Activated naive CD4-positive, alpha-beta T cell treated with anti-CD3 and anti-CD28 coated beads for 36 hours (primary cell): ENCODE measurements around the gene PHLDA1. TPM values are rescaled to one million over a fixed set of nuclear protein-coding genes. Genes with fewer than 3 reads are reported as not detected.

Experiments used
- CTCF ChIA-PET: fragments of 350-600 bp; sonication (Branson Sonifier 250); formaldehyde crosslinking; loops from one replicate; lab custom pipeline; 2021; ENCODE audit warnings: antibody characterized with exemption; lab: Charles Lee
- DNase-seq: peaks from one replicate; pipeline ENCODE4 v3.0.0-alpha.2; 2020
- H3K27ac Mint-ChIP-seq: one replicate; pipeline ENCODE4 v1.8.0; 2021; ENCODE audit warnings: mild to moderate bottlenecking, mixed read lengths
- H3K27me3 Mint-ChIP-seq: one replicate; pipeline ENCODE4 v1.8.0; 2021; ENCODE audit warnings: low read depth, mixed read lengths
- H3K36me3 Mint-ChIP-seq: one replicate; pipeline ENCODE4 v1.8.0; 2021; ENCODE audit warnings: low read depth, mixed read lengths
- H3K4me1 Mint-ChIP-seq: one replicate; pipeline ENCODE4 v1.8.0; 2021; ENCODE audit warnings: low read depth, mixed read lengths
- H3K4me3 Mint-ChIP-seq: one replicate; pipeline ENCODE4 v1.8.0; 2021; ENCODE audit warnings: mild to moderate bottlenecking, moderate library complexity, mixed read lengths
- H3K9me3 Mint-ChIP-seq: one replicate; pipeline ENCODE4 v1.8.0; 2021; ENCODE audit warnings: mixed read lengths
- intact Hi-C: fragments of 100-400 bp; cut with micrococcal nuclease; formaldehyde crosslinking; loops from one replicate; pipeline ENCODE4 v1.15.1; 2023
- total RNA-seq, 2 experiments: library from RNA; stranded (reverse); gene quantifications; one replicate each; pipeline ENCODE4 v1.2.3, GENCODE V29; 2021

Gene PHLDA1
- total RNA-seq, 2 experiments from 2014 or later, result 2.7 to 2.8 TPM

GRCh38 chr12:76035045-76035444 is 3.5 kb upstream of the PHLDA1 start:
- Mint-ChIP-seq H3K9me3 (no peaks in the 10 kb centered on the region), H3K4me1 (peaks cover 25% of the 10 kb centered on the region), H3K27me3 (no peaks in the 10 kb centered on the region), H3K36me3 (no peaks in the 10 kb centered on the region), H3K27ac (no peak overlapping the region), H3K4me3 (no peak overlapping the region)
- intact Hi-C loops, result loop anchor here (5.0 kb wide), 1 partner anchor 458 kb away; no protein-coding TSS in a partner anchor
- CTCF ChIA-PET, result interaction anchor here (0.9 to 2.6 kb wide), 5 partner anchors 101 to 550 kb away, joined by 3 to 15 read pairs (median 7); no protein-coding TSS in a partner anchor
- no peak for DNase-seq

DNA sequence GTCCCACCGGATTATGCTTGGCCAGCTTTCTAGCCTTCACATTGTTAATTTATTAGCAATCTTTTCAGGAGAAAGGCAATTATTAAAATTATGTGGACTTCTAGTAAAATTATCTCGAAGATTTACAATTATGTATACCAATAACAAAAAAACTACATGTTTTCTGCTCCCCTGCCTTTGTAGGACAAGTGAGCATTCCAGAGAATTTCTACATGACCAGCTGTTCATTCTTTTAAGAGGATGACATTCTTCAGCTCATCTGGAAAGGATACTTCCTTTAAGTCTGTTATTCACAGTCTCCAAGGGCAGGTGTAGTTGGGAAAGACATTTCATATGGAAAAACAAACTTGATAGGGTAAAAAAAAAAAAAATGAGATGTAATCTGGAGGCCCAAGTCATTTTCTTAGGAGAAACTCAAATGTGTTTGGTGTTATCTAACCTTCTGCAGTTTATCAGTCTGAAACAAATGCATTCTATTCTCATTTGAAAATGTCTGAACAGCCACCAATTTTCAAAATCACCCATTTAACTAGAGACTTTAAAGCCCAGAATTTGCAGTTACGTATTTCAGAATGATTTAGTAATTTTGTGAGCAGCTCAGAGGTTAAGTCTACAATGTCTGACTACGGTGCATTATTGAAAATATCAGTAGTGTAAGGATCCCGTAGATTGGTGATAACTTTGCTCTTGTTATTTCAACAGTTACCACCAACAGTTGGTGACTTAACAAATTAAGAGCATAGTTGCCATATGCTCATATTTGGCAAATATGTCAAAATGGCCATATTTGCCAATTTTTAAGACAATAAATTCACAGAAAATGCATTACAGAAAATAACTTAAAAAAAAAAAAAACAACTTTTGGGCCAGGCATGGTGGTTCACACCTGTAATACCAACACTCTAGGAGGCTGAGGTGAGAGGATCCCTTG is 1.8 kb upstream of the PHLDA1 start:
- Mint-ChIP-seq H3K9me3 (no peaks in the 10 kb centered on the region), H3K4me1 (peaks cover 36% of the 10 kb centered on the region), H3K4me3 (no peak overlapping the region), H3K27ac (no peak overlapping the region), H3K27me3 (no peaks in the 10 kb centered on the region), H3K36me3 (peaks cover 5% of the 10 kb centered on the region)
- intact Hi-C loops, result loop anchor here (5.0 kb wide), 2 partner anchors 391 to 1346 kb away; no protein-coding TSS in a partner anchor
- CTCF ChIA-PET, result interaction anchor here (0.6 to 2.6 kb wide), 11 partner anchors 13 to 553 kb away, joined by 3 to 15 read pairs (median 6); no protein-coding TSS in a partner anchor
- DNase-seq, result no peak

DNA sequence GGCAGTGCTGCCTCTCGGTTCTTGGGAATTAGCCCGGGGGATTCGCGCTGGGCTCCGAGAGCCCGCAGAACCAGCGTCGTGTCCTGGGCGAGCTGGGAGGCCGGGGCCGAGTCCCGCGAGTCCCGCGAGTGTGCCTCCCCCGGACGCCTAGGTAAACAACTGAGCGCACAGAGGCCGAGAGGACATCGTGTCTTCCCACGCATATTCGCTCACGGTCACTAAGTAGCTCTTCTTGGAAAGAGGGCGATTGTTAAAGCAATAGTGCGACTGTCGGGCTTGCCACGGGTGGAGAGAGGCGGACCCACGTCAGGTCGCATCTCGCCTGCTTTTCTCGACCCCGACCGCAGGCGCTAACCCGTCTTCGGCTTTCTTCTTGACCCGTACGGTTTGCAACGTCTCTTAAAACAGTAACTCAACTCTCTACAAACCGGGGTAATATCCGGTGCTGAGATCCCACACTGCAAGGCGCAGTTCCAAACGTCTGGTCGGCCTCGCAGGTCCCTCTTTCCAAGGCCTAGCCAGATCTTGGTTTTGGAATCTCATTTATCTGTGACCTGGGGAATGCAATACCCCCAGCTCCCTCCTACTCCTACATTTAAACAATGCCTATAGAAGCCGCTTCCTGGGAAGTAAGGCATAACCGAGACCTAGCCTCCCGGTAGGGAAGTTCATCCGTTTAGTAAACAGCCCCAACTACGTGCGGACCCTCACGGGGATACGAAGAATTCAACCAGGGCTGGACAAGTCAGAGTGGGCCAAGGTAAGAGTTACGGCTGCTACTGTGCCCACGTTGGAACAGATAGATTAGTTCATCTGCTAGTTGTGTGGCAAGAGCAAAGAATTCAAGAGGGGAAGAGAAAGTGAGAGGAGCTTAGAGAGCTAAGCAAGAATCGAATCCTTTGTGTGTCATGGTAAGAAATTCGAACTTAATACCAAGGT is 736 bp upstream of the PHLDA1 start:
- Mint-ChIP-seq H3K4me3 (peak overlapping the region; percentile 90), H3K27ac (peak overlapping the region; percentile 84), H3K27me3 (no peaks in the 10 kb centered on the region), H3K4me1 (peaks cover 30% of the 10 kb centered on the region), H3K9me3 (no peaks in the 10 kb centered on the region), H3K36me3 (peaks cover 5% of the 10 kb centered on the region)
- intact Hi-C loops, result loop anchor here (5.0 kb wide), 2 partner anchors 390 to 1345 kb away; no protein-coding TSS in a partner anchor
- CTCF ChIA-PET, result interaction anchor here (0.5 to 2.6 kb wide), 21 partner anchors 10 to 554 kb away, joined by 3 to 17 read pairs (median 4); no protein-coding TSS in a partner anchor
- DNase-seq, result peak; percentile 32

DNA sequence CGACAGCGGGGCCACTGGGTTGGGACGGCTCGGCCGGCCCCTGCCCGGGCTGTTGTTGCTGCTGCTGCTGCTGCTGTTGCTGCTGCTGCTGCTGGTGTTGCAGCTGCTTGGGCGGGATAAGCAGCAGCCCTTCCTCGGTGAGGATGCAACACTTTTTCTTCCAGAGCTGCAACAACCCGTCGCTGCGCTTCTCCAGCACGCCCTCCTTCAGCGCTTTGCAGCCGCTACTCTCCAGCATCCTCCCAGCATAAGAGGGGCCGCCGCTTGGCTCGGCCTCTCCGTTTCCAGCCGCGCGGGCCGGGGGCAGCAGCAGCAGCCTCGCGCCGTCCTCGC is 529 bp downstream of the PHLDA1 start:
- H3K9me3 Mint-ChIP-seq, result no peaks in the 10 kb centered on the region

DNA sequence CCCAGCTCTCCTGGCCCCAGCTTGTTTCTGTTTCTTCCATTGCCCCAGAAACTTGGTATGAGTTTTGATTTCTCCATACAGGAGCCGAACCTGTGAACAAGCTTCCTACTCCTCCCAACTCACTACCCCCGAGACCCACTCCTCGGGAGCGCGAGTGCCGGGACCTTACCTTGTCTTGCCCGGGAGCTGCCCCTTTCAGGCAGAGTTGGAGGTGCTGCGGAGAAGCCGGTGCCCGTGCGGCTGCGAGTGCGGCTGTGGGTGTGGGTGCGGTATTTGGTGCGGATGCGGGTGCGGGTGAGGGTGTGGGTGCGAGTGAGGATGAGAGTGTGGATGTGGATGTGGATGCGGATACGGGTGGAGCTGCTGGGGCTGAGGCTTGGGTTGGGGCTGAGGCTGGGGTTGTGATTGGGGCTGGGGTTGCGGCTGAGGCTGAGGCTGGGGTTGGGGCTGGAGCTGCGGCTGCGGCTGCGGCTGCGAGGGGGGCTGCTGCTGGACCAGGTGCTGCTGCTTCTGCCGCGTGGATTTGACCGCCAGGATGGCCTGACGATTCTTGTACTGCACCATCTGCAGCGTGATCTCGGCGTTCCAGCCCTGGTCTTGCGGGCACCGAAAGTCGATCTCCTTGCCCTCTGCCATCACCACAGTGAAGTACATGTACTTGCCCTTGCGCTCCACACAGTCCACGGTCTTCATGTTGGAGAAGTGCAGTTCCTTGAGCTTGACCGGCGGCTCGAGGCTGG is 1.1 kb downstream of the PHLDA1 start:
- Mint-ChIP-seq H3K4me3 (peak overlapping the region; percentile 90), H3K36me3 (peaks cover 6% of the 10 kb centered on the region), H3K9me3 (no peaks in the 10 kb centered on the region), H3K4me1 (peaks cover 36% of the 10 kb centered on the region), H3K27ac (peak overlapping the region; percentile 91), H3K27me3 (peaks cover 3% of the 10 kb centered on the region)
- CTCF ChIA-PET, result interaction anchor here (0.6 to 2.6 kb wide), 14 partner anchors 8 to 551 kb away, joined by 3 to 17 read pairs (median 5); no protein-coding TSS in a partner anchor
- intact Hi-C loops, result loop anchor here (1.0 to 5.0 kb wide), 20 partner anchors 10 to 1343 kb away; partner anchors contain the start of genes GLIPR1, GLIPR1L1, GLIPR1L2 and KRR1
- DNase-seq, result peak; percentile 75

More for the DNA sequence above, 529 bp downstream of the PHLDA1 start:
- intact Hi-C loops, result loop anchor here (1.0 to 5.0 kb wide), 20 partner anchors 11 to 1344 kb away; partner anchors contain the start of genes GLIPR1, GLIPR1L1, GLIPR1L2 and KRR1
- H3K27ac Mint-ChIP-seq, result peak overlapping the region; percentile 91
- peaks cover 6% of the 10 kb centered on the region for H3K36me3 Mint-ChIP-seq
- H3K4me3 Mint-ChIP-seq, result peak overlapping the region; percentile 90
- H3K4me1 Mint-ChIP-seq, result peaks cover 31% of the 10 kb centered on the region
- DNase-seq, result no peak
- peaks cover 3% of the 10 kb centered on the region for H3K27me3 Mint-ChIP-seq
- CTCF ChIA-PET, result interaction anchor here (0.8 to 2.6 kb wide), 18 partner anchors 9 to 551 kb away, joined by 3 to 17 read pairs (median 4); no protein-coding TSS in a partner anchor

DNA sequence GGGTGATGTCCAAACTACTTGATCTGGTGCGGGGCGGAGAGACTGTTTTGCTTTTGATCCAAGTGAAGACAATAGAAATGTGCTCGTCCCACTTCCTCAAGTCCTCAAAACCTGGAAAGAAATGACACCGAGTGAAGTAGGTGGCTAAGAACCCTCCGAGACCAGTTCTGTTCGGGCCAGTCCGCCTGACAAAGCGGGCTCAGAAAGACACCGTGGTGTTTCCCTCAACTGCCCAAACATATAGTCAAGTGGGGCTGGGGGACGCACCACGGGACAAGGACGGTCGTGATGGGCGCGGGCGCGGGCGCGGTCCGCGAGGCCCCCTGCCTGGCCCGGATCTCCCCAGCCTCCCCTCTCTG is 1.6 kb downstream of the PHLDA1 start:
- Mint-ChIP-seq H3K9me3 (no peaks in the 10 kb centered on the region), H3K4me3 (peak overlapping the region; percentile 90), H3K27ac (peak overlapping the region; percentile 91), H3K36me3 (peaks cover 6% of the 10 kb centered on the region), H3K4me1 (peaks cover 42% of the 10 kb centered on the region), H3K27me3 (peaks cover 3% of the 10 kb centered on the region)
- CTCF ChIA-PET, result interaction anchor here (0.6 to 2.6 kb wide), 9 partner anchors 8 to 522 kb away, joined by 3 to 17 read pairs (median 5); no protein-coding TSS in a partner anchor
- intact Hi-C loops, result loop anchor here (2.0 to 5.0 kb wide), 8 partner anchors 95 to 1343 kb away; partner anchors contain the start of genes GLIPR1L1, GLIPR1L2 and OSBPL8
- DNase-seq, result no peak

- peaks cover 6% of the 10 kb centered on the region for H3K36me3 Mint-ChIP-seq
- H3K4me1 Mint-ChIP-seq, result peaks cover 45% of the 10 kb centered on the region
- peaks cover 3% of the 10 kb centered on the region for H3K27me3 Mint-ChIP-seq
- H3K9me3 Mint-ChIP-seq, result no peaks in the 10 kb centered on the region
- peak overlapping the region; percentile 90 for H3K4me3 Mint-ChIP-seq
- DNase-seq, result no peak
- peak overlapping the region; percentile 16 for H3K27ac Mint-ChIP-seq
- intact Hi-C loops, result no loop called here
- CTCF ChIA-PET, result interaction anchor here (1.0 to 2.7 kb wide), 3 partner anchors 96 to 521 kb away, joined by 3 to 9 read pairs (median 5); no protein-coding TSS in a partner anchor
These were observed 2.9 kb downstream of the PHLDA1 start for GRCh38 chr12:76028571-76029277.

GRCh38 chr12:76026643-76027063 is 4.9 kb downstream of the PHLDA1 start:
- no peak for DNase-seq
- CTCF ChIA-PET, result interaction anchor here (2.7 kb wide), 1 partner anchor 210 kb away, joined by 9 read pairs; no protein-coding TSS in a partner anchor
- intact Hi-C loops, result no loop called here
- H3K27me3 Mint-ChIP-seq, result peaks cover 3% of the 10 kb centered on the region
- H3K9me3 Mint-ChIP-seq, result no peaks in the 10 kb centered on the region
- no peak overlapping the region for H3K4me3 Mint-ChIP-seq
- H3K4me1 Mint-ChIP-seq, result peaks cover 34% of the 10 kb centered on the region
- peaks cover 6% of the 10 kb centered on the region for H3K36me3 Mint-ChIP-seq
- no peak overlapping the region for H3K27ac Mint-ChIP-seq

GRCh38 chr12:76025601-76026575 is 5.7 kb downstream of the PHLDA1 start:
- DNase-seq, result no peak
- H3K36me3 Mint-ChIP-seq, result peaks cover 6% of the 10 kb centered on the region
- intact Hi-C loops, result no loop called here
- H3K4me1 Mint-ChIP-seq, result peaks cover 40% of the 10 kb centered on the region
- H3K4me3 Mint-ChIP-seq, result no peak overlapping the region
- H3K9me3 Mint-ChIP-seq, result no peaks in the 10 kb centered on the region
- CTCF ChIA-PET, result no interaction called here
- H3K27ac Mint-ChIP-seq, result no peak overlapping the region
- H3K27me3 Mint-ChIP-seq, result peaks cover 3% of the 10 kb centered on the region
